ENCODE results near the gene GREM2.

The GREM2 gene

GRCh38 chr1:240511789-240512188 is 100.2 kb downstream of the GREM2 start:
- in situ Hi-C loops (cut with HindIII; ENCODE audit: low sequenced_read_pairs), result no loop called here
- no peak for DNase-seq (ENCODE audit: low read depth, low spot score)
- no peak overlapping the region for H3K4me3 ChIP-seq (ENCODE audit: low read depth, low read length)
- TF ChIP-seq CTCF (IDR thresholded peaks at IDR 0.05; ENCODE audit: low read depth, low read length), result no peak

GRCh38 chr1:240508950-240509349 is 103.0 kb downstream of the GREM2 start:
- in situ Hi-C loops (cut with HindIII; ENCODE audit: low sequenced_read_pairs), result no loop called here
- no peak for DNase-seq (ENCODE audit: low read depth, low spot score)
- no peak overlapping the region for H3K4me3 ChIP-seq (ENCODE audit: low read depth, low read length)
- TF ChIP-seq CTCF (IDR thresholded peaks at IDR 0.05; ENCODE audit: low read depth, low read length), result no peak

GRCh38 chr1:240508201-240508600 is 103.8 kb downstream of the GREM2 start:
- no peak for DNase-seq (ENCODE audit: low read depth, low spot score)
- TF ChIP-seq CTCF (IDR thresholded peaks at IDR 0.05; ENCODE audit: low read depth, low read length), result no peak
- in situ Hi-C loops (cut with HindIII; ENCODE audit: low sequenced_read_pairs), result no loop called here
- H3K4me3 ChIP-seq (ENCODE audit: low read depth, low read length), result no peak overlapping the region

- no peak for TF ChIP-seq CTCF (IDR thresholded peaks at IDR 0.05; ENCODE audit: low read depth, low read length)
- in situ Hi-C loops (cut with HindIII; ENCODE audit: low sequenced_read_pairs), result no loop called here
- no peak overlapping the region for H3K4me3 ChIP-seq (ENCODE audit: low read depth, low read length)
- DNase-seq (ENCODE audit: low read depth, low spot score), result no peak
These were observed 105.8 kb downstream of the GREM2 start for GRCh38 chr1:240506176-240506575.

GRCh38 chr1:240503558-240503957 is 108.4 kb downstream of the GREM2 start:
- DNase-seq (ENCODE audit: low read depth, low spot score), result no peak
- H3K4me3 ChIP-seq (ENCODE audit: low read depth, low read length), result no peak overlapping the region
- in situ Hi-C loops (cut with HindIII; ENCODE audit: low sequenced_read_pairs), result no loop called here
- TF ChIP-seq CTCF (IDR thresholded peaks at IDR 0.05; ENCODE audit: low read depth, low read length), result no peak

GRCh38 chr1:240503036-240503435 is 108.9 kb downstream of the GREM2 start:
- no peak for TF ChIP-seq CTCF (IDR thresholded peaks at IDR 0.05; ENCODE audit: low read depth, low read length)
- no peak overlapping the region for H3K4me3 ChIP-seq (ENCODE audit: low read depth, low read length)
- in situ Hi-C loops (cut with HindIII; ENCODE audit: low sequenced_read_pairs), result no loop called here
- no peak for DNase-seq (ENCODE audit: low read depth, low spot score)

- in situ Hi-C loops (cut with HindIII; ENCODE audit: low sequenced_read_pairs), result no loop called here
- DNase-seq (ENCODE audit: low read depth, low spot score), result no peak
- H3K4me3 ChIP-seq (ENCODE audit: low read depth, low read length), result no peak overlapping the region
- no peak for TF ChIP-seq CTCF (IDR thresholded peaks at IDR 0.05; ENCODE audit: low read depth, low read length)
These were observed 110.8 kb downstream of the GREM2 start for GRCh38 chr1:240501115-240501514.

Measured in astrocyte of the spinal cord (primary cell).